ENCODE results near the gene L3MBTL3.

The L3MBTL3 gene

GRCh38 chr6:130183271-130184222 lies 165.2 kb downstream of the L3MBTL3 start:
- DNase-seq (ENCODE audit: low spot score), result no peak

GRCh38 chr6:130185658-130186057 lies 167.3 kb downstream of the L3MBTL3 start:
- DNase-seq (ENCODE audit: low spot score), result no peak

DNA sequence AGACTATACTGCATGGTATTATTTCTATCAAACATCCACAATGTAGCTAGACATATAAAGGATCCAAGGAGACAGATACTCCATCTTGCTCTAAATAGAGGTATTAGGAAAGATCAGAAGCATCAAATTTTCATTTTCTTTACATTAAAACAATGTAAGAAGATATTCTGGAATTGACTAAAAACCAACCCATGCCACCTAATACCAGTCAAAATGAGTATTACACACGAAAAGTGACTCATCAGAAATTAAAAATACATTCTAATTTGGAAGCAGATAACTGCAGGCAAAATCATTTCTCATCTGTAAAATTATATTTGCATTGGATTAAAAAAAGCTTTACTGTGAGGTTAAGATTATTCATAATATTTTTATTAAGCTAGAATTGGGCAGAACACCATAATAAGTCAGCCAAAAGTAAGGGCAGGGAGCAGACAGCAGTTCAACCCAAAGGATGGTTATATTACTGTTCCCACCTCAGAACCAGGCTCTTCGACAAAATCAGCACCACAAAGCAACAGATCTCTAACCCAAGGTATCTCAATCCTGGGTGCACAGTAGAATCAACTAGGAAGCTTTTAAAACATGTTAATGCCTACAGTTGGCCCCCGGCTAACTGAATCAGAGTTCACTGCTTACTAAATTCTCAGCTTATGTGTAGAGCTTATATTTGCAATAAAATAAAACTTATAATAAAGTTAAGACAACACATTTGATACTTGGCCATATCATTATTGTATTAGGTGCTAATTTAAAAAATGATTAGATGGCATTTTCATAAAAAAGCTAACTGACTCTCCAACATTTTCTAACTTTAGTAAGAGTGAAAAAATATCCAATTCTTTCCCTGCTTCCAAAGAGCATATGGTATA lies 169.2 kb downstream of the L3MBTL3 start:
- no peak for DNase-seq (ENCODE audit: low spot score)

GRCh38 chr6:130188207-130188899 lies 170.0 kb downstream of the L3MBTL3 start:
- DNase-seq (ENCODE audit: low spot score), result no peak

DNA sequence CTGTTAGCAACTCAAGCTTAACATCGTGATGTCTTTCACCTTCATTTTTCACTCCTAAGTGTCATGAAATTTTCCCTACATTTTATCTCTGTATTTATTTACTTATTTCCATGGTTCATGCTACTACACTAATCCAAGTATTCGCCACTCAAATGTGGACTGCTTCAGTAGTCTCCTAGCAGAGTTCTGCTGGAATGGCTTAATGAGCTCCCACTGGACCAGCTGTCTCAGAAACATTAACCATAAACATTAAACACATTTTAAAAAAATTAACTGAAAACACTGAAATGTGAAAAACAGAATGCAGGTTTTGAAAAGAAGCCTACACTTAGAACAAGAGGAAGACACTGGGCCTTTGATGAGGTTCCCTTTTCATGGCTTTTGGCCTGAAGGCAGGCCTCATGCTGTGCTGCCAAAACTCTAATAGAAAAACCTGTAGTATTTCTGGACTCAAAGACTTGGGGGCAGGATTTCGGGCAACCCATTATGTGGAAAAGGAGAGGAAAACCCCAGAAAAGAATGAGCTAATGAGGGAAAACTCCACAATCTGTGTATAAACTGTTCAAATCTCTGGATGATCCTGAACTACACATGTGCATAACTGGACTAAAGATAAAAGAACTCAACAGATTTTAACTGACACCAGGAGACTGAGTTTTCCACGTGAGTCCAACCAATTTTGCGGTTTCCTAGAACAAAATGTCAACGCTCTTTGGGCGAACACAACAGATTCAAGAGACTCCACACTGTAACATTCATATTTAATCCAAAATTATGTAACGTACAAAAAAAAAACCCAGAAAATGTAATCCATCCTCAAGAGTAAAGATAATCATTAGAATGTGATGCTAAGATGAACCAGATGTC lies 171.4 kb downstream of the L3MBTL3 start:
- no peak for DNase-seq (ENCODE audit: low spot score)
